SK-N-MC (cell line): ENCODE results near the gene ATP6V0A4.

Source experiments
- EZH2 ChIP-seq: fragments of 200-600 bp; sonication (generic); IDR thresholded peaks from one replicate; pipeline ENCODE4 v1.6.1; 2017; ENCODE audit warnings: antibody characterized with exemption
- FOXP2 ChIP-seq: optimal IDR thresholded peaks from 2 replicates; pipeline ENCODE3; 2011; ENCODE audit warnings: mild to moderate bottlenecking, moderate library complexity; ENCODE audit not compliant: insufficient read depth; ENCODE audit errors: extremely low read length, control extremely low read depth
- POLR2AphosphoS5 ChIP-seq: IDR thresholded peaks from 2 replicates; pipeline ENCODE4 v1.6.1; 2012; ENCODE audit warnings: mild to moderate bottlenecking, low read depth, low read length, borderline replicate concordance

- TF ChIP-seq POLR2AphosphoS5 = no peak
- no peak for TF ChIP-seq EZH2
- TF ChIP-seq FOXP2 = no peak
These were observed 47.5 kb downstream of the ATP6V0A4 start for GRCh38 chr7:138750473-138750872.
